Stimulated activated CD4-positive, alpha-beta T cell treated with anti-CD3 and anti-CD28 coated beads, Interleukin-2, amount 100 ng/mL, for 48 hours (primary cell): ENCODE data around the gene ASAP2.
"Not testable (repeated sequence)": the region's sequence is repeated elsewhere in the genome, so short reads cannot be mapped to it uniquely, and the experiment has no call there.

Source experiments
- DNase-seq, 2 donors: peaks; one replicate each; pipeline ENCODE4 v3.0.0-alpha.2; 2020

The ASAP2 gene

DNA sequence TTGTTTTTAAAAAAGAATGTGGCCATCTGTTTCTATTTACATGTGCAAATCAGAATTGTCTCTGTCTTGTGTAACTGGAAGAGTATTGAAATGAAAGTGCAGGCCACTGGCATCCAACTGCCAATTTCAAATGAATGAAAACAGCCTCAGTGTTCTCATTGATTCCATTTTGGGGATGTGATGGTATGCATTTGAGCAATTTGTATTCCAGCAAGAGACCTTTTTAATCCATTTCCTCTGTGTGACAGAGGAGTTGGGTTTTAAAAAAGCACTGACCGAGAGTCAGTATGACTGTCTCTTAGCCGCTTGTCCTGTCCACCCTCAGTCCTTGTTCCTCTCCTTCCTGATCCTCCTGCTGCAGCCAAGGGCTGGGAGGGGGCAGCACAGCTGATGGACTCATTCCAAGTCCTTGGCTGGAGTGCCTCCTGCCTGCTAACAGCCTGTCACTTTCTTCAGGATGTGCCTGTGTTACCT is 50.0 kb downstream of the ASAP2 start:
- DNase-seq = no peak

DNA sequence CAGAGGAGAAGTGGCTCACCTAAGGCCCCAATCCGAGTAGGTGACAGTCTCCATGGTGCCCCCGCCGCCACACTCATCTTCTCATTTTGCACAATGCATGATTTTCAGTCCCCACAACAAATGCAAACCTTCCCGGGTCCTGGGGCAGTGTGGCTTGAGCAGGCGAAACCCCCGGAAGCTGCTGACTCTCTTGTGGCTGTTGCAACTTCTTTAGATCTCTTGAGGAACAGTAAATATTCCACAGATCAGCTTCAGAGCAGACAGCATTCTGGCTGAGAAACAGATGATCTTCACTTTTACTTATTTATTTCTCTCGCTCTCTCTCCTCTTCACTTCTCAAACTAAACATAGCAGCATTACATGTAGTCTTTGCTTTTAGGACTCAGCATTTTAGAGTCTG is 51.9 kb downstream of the ASAP2 start:
- no peak for DNase-seq

DNA sequence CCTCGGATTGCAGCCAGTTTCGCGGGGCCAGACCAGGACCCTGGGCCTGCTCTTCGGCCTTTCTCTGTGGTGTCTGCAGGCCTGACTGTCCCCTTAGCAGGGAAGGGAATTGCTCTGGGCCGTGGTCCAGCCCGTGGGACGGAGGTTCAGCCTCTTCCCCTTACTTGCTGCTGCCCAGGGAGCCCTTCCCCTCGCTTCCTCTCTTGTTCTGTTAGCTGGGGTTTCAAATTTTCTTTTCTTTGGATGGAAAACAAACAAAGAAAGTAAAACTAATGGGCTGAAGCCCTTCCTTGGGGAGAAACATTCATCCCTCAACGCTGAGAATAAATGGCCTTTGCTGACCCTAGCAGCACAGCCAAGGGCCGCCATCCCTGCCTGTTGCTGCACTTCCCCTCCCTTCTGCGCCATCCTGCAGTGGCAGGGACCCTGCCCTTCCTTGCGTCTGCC is 52.4 kb downstream of the ASAP2 start:
- DNase-seq = no peak

DNA sequence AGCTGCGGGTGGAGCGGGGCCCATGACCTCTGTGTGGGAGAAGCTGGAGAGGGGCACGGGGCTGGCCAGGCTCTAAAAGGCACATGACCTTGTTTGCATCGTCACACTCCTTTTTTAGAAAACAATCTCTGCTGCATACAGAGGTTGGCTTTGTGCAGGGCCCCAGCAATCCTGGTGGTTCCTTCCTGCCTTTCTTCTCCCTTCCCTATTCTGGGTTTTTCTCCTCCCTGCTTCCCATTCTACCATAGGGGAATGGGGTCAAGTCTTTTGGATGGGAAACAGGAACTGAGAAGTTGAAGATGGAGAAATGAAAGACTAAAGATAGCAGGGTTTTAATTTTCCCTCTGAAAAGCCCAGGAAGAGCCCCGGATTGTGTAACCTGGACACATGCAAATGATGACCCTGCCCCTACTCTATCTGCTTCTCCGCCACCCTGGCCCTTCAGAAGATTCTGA is 53.9 kb downstream of the ASAP2 start:
- no peak for DNase-seq

DNA sequence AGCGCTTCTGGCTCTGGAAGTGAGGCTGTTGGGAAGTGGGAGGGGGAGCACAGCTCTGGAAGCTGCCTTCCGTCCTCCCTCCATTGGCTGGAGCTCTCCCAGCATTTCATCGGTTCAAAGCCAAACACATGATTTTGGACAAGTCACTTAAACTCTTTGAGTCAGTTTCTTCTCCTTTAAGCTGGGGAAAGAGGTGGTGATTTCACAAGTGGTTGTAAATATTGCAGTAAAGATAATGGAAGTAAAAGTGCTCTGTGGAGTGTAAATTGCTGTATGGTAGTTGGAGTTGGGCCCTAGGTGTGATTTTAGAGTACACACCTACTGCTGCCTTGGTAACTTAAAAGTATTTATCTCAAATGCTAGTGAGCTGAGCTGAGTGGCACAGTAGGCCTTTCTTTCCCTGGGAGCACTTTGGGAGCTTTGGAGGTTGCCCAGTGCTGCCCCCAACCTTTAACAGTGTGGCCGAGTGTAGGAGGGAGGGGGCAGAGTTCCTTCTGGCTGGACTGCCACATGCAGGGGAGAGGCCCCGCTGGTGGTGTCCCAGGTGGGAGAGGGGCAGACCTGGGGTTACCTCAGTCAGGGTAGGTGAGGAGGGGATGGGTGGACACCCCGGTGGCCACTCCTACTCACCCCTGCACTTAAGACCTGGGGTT is 54.7 kb downstream of the ASAP2 start:
- no peak for DNase-seq

DNA sequence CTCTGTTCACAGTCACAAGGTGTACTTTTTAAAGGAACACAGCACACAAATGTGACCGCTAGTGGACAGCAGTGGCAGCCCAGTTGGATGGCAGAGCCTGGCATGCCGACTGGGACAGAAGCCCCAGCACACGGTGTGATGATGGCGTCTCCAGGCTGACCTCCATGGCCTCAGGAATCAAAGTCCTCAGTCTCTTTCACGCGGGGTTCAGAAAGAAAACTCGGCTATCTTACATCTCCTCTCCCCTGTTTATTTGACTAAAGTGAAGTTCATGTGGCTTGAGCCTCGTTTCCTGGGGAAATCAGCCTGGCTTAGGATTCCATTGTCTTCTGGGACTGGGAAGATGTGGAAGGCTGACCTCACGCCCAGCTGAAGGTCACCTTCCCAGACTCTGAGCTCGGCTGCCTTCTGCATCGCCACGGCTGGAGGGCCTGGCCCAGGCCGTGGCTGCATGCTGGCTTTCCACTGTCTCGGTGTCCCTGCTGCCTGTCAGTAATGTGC is 56.1 kb downstream of the ASAP2 start:
- no peak for DNase-seq

DNA sequence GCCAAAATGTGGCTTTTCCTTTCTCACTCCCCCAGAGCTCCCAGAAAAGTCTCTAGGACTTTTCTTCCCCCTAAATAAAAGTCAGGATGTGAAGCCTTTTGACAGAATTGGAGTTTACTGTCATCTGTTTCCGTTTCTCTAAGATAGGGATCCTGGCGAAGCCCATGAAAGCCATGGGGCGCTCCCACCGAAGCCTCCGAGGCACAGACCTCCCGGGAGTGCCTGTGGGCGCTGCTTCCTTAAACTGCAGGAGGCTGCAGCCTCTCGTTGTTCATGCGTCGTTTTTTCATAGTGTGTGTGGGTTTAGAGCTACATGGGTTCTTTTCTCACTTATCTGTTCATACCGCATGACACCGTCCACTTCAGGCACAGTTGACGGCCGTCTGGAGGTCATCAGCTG is 56.8 kb downstream of the ASAP2 start:
- DNase-seq = no peak

DNA sequence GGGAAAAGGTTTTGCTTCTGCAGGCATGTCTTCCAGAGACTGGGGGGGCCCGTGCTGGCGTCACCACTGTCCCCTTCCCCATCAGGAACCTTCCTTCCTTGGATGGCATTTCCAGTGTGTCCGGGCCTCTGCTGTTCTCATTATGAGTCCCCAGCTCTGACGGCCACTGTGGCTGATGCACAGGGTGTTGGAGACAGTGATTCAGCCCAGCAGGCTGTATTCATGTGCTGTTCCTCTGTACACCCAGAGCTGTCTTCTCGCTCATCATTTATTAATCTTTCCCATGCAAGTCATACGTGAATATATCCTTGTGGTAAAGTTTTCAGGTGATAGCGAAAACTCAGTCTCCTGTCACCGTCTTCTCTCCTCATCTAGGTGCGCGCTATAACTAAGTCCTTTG is 57.7 kb downstream of the ASAP2 start:
- DNase-seq = no peak

DNA sequence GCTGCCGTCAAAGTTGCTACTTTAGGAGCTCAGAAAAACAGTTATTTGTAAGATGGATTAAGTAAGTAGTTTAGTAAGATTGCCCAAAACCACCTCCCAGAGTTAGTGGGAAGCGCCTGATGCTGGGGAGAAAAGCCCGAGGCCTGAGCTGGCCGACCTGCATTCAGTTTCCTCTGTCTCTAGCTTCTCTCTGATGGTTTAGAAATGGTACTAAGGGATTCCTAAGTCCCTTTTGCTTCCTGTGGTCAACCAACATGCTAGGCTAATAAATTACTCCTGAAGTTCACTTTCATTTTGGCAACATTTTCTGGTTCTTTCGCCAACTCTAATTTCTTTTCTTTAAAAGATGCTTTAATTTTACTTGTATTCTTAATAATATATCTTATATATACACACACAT is 60.1 kb downstream of the ASAP2 start:
- DNase-seq = no peak

DNA sequence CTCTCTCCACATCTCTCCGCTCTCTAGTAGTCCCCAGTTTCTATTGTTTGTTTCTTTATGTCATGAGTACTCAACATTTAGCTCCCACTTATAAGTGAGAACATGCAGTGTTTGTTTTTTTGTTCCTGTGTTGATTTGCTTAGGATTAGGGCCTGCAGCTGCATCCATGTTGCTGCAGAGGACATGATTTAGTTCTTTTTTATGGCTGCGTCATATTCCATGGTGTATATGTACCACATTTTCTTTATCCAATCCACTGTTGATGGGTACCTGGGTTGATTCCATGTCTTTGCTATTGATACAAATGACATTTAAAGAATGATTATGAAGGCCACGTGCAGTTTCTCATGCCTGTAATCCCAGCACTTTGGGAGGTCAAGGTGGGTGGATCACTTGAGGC is 60.7 kb downstream of the ASAP2 start:
- DNase-seq = not testable (repeated sequence)

DNA sequence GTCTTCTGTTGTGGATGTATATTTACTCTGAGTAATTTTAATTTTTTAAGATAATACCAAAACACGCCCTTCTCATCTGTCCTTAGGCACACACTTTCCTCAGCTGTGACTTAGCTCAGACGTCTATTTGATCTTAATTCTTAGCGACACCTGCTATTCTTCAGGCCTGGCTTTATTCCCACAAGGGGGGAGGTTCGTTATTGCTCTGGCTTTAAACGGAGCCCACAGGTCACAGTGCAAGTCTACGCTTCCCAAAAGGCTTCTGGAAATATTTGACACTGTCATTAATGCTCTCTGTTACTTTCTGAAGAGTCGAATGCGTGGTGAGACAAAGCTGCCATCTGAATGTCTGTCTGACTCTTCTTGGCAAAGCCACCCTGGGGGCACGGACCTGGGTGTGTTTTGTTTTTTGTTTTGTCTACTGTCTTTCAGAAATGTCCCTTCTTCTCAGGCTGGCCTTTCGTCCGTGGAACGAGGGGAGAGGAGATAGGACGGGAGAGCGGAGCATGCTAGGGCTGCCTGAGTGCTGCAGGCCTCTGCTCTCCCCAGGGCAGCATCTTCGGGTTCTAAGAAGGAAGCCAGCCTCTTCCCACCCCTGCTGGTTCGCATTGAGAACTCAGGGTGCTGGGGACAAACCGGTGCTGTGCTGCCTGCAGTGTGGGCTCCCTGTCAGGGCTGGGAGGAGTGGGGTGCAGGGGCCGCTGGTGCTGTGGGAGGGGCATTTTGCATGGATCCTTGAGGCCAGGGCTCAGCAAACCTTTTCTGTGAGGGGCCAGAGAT is 61.9 kb downstream of the ASAP2 start:
- no peak for DNase-seq

DNA sequence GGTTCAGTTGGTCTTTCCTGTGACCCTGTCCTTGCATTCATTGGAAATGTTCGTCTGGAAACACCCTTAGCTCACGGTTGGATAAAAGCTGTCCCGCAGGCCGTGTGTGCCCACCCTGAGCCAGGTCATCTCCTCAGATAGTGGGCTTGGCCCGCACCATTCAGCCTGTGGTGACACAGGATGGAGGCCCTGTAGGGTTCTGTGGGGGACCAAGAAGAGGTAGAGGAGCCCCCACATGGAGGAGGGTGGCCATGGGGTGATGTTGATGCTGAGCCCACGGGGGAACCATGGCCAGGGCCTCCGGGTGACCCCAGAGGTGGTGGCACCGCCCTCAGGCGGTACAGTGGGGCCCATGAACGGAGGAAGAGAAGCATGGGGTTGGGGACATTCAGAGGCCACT is 62.7 kb downstream of the ASAP2 start:
- DNase-seq = no peak

DNA sequence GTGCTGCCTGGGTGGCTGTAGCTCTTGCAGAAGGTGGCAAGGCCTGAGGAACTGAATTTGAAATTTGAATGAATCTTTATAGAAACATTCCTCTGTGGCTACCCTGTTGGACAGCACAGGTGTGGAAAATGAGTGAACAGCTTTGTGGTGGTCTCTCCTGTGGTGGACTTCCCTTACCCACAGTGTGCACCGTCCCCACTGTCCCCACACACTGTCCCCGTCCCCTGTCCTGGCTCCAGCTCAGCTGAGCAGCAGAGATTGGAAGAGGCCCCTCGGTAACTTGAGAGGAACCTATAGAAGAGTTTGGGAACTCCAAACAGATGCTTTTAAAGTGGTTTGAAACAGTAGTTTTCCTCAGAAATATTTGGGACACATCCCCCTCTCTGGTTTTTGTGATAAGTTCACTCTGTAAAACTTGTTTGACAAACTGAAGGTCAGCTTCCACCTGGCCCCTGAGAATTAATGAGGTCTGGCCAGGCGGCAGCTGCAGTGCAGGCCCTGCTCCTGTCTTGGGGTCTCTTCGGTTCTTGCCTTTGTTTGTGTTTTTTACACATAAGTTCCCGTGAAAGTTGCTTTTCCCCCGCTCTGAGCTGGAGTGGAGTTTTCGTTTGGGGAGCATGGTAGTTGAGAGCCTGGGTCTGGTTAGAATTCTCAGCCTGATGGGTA is 63.2 kb downstream of the ASAP2 start:
- no peak for DNase-seq

DNA sequence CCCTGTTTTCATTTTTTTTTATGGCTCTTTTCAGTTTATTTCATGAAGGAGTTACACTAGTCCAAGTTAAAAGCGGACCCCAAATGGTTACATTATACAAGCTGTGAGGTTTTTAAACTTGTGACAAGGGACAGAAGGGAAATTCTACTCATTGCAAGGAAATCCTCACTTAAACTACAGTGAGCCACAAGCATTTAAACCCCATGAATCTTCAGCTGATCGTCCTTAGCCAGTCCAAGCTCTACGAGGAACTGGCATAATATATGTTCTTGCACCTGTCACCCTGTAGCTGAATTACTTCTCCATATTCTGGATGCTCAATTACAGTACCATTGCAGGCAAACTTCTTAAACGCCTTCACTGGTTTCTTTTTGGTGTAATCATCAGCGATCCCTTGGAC is 64.5 kb downstream of the ASAP2 start:
- DNase-seq = no peak

DNA sequence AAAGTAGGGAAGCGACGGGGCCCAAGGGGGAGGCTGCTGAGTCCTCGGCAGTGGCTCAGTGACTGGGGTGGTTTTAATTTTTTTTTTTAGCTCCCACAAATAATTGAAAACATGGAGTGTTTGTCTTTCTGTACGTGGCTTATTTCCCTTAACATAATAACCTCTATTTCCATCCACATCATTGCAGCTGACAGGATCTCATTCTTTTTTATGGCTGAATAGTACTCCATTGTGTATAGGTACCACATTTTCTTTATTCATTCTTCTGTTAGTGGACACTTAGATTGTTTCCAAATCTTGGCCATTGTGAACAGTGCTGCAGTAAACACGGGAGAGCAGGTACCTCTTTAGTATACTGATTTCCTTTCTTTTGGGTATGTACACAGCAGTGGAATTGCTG is 65.1 kb downstream of the ASAP2 start:
- no peak for DNase-seq

DNA sequence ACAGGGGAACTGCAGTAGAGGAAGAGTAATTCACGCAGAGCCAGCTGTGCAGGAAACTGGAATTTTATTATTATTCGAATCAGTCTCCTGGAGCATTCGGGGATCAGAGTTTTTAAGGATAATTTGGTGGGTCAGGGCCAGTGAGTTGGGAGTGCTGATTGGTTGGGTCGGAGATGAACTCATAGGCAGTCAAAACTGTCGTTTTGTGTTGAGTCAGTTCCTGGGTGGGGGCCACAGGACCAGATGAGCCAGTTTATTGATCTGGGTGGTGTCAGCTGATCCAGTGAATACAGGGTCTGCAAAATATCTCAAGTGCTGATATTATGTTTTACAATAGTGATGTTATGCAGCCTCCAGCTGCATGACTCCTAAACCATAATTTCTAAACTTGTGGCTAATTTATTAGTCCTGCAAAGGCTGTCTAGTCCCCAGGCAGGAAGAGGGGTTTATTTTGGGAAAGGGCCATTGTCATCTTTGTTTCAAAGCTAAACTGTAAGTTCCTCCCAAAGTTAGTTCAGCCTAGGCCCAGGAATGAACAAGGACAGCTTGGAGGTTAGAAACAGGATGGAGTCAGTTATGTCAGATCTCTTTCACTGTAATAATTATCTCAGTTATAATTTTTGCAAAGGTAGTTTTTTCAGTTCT is 67.0 kb downstream of the ASAP2 start:
- no peak for DNase-seq

DNA sequence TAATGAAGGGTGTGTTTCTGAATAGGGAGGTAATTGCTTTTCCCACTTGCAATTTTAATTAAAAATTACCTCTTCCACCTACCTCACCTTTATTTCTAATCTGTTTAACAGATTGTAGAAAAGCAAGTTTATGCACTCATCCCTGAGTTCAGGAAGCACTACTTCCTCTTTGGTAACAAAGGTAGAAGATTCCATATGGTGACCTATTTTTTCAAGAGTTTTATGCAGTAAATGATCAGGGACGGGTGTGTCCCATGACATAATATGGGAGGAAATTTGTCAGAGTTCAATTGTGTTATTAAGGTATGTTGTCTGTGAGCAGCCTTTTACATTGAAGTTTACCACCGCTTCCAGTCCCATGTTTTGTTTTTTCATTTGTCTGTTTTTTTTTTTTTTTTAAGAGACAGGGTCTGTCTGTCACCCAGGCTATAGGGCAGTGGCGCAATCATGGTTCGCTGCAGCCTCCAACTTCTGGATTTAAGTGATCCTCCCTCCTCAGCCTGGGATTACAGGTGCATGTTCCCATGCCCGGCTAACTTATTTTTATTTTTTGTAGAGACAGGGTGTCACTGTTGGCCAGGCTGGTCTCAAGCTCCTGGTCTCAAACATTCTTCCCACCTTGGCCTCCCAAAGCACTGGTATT is 68.2 kb downstream of the ASAP2 start:
- DNase-seq = no peak

DNA sequence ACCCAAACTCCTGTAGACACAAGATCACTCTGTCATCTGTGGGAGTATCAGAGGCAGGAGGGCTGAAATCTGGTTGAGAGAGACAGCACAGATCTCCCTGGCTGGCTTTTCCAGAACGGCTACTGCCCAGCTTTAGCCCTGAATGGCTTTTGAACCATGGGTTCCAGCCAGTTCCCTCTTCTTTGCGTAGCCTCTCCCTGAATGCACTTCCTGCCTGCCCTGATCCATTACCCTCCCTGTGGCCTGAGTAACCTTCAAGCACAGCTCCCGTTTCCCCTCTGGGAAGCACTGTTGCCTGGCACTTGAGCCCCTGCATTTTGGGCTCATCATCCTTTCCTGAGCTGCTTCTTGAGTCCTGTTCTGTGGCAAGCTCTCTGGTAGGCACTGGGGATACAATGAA is 68.8 kb downstream of the ASAP2 start:
- DNase-seq = no peak

DNA sequence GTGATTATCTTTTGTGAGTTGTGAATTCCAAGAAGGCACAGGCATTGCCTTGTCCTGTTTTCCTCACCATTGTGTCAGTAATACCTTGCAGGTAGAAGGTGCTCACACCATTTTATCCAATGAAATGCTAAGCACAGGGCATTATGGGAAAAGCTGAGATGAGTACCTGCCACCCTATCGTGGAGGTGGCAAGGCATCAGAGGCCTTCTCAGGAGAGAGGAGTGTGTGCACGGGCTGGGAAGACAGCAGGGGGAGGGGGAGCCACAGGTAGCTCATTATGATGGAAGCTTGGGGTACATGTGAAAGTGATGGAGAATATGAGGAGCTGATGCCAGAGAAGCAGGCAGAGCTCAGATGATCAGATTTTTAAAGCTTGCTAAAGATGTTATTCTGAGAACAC is 69.5 kb downstream of the ASAP2 start:
- no peak for DNase-seq

DNA sequence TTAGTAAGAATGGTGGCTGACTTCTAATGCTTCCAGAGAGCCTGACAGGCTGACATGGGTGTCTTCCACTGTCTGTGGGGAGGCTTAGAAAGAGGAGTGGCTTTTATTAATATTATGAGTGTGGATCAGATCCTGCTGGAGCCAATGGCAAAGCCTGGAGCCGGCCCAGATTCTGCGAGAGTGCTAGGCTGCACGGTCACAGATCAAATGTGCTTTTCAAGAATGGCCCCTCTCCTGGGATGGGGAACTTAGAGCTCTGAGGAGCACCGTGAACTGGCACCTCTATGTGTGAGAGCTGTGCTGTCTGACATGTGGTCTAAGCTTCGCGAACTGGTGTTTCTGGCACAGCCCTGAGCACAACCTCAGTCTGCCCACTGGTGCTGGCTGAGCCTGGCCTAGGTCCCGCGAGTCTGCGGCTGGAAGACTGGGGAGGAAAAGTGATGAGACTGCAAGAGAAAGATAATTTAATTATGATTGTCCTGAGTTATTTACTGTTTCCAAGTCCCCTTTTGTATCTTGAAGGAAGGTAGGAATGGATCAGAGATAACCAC is 70.4 kb downstream of the ASAP2 start:
- no peak for DNase-seq

DNA sequence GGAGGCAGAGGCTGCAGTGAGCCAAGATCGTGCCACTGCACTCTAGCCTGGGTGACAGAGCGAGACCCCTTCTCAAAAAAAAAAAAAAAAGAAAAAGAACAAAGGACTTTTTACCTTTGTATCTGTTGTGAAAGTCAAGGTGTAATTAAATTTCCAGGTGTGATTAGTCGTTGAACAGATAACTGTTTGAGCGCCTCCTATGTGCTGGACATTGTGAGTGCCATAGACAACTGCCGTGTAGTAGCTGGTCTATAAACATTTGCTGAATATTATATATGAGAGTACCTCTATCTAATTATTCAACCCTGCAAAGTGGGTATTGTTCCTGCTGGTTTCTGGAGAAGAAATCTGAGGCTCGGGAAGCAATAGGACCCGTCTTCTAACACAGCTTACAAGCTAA is 71.8 kb downstream of the ASAP2 start:
- DNase-seq = no peak

DNA sequence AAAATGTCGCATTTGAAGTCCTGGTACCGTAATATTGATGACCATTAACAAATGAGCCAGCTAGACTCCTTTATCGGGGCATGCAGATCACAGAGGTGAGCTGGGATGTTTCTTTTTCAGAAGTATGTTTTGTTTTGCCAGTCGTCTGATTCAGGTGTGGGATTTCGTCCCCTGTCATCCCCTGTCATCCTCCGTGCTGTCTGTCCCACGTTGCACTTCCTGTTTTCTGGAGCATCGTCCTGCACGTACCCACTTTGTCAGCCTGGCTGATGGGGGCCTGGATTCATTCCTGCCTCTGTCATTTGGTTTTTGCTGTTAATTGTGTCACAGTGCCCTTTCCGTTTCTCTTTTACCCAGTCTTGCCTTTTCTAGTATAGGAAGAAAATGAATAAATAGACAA is 72.8 kb downstream of the ASAP2 start:
- no peak for DNase-seq
